ENCODE data around the gene TMPRSS6. TPM values are rescaled to one million over a fixed set of nuclear protein-coding genes. Genes with fewer than 3 reads are reported as not detected.

TMPRSS6 gene
- total and polyA plus RNA-seq, 2 of the 8 experiments (the other 6 are each of a cell fraction or from before 2014, with no cell fraction given), result 0.02 TPM; not detected in 1

- ChIA-PET CTCF (ENCODE audit: partially characterized antibody) (interaction anchor here (0.9 to 1.8 kb wide), 6 partner anchors 14 to 39 kb away, joined by 3 to 5 read pairs (median 4); no protein-coding TSS in a partner anchor), POLR2A (ENCODE audit: partially characterized antibody) (interaction anchor here (0.8 to 1.3 kb wide), 4 partner anchors 9 to 44 kb away, joined by 3 to 5 read pairs (median 4); no protein-coding TSS in a partner anchor)
- Histone ChIP-seq H3K79me1 (ENCODE audit: low read depth, low read length) (no peaks in the 10 kb centered on the region; the same call in 1 of the 2 replicates), H3K18ac (ENCODE audit: extremely low read depth, low read length) (no peak overlapping the region), H3K4me1 (replicated peaks in 1 of 4; ENCODE audit: control insufficient read depth in 3 of 4, insufficient read depth in 4 of 4, low read length in 3 of 4) (peaks cover 0 to 18% (median 7%) of the 10 kb centered on the region in 4 experiments; a peak in 6 of 7 replicates), H3K23ac (ENCODE audit: insufficient read length) (no peak overlapping the region), H4K20me1 (replicated peaks in 1 of 2; ENCODE audit: control insufficient read depth in 1 of 2, insufficient read depth in 2 of 2, low read length in 2 of 2) (peaks cover 6 to 27% of the 10 kb centered on the region in 2 experiments), H3K4me3 (ENCODE audit: extremely low read depth in 1 of 4, insufficient read depth in 2 of 4, low read depth in 3 of 4, low read length in 4 of 4) (no peak overlapping the region), H3K79me2 (ENCODE audit: control insufficient read depth in 1 of 2, insufficient read depth in 2 of 2, low read length in 2 of 2) (peaks cover 0 to 14% of the 10 kb centered on the region in 2 experiments; a peak in 2 of 4 replicates), H3K27ac (ENCODE audit: low read depth, low read length) (no peak overlapping the region), H3K9ac (replicated peaks in 1 of 4; ENCODE audit: extremely low read depth in 1 of 4, low read depth in 3 of 4, low read length in 3 of 4) (no peak overlapping the region), H2BK5ac (ENCODE audit: low read depth, low read length) (no peak overlapping the region), H3K36me3 (ENCODE audit: control insufficient read depth in 2 of 4, insufficient read depth in 4 of 4, low read length in 3 of 4) (peaks cover 0 to 13% (median 1%) of the 10 kb centered on the region in 4 experiments; a peak in 2 of 8 replicates), H2AK5ac (ENCODE audit: low read depth, low read length) (no peak overlapping the region), H3K9me3 (ENCODE audit: insufficient read depth in 2 of 2, low read depth in 1 of 2, low read length in 1 of 2) (no peaks in the 10 kb centered on the region), H2BK20ac (ENCODE audit: low read length) (no peak overlapping the region), H3K4ac (replicated peaks; ENCODE audit: insufficient read length, low read depth, low read length) (no peak overlapping the region), H3K23me2 (ENCODE audit: low read depth, low read length) (peaks cover 11% of the 10 kb centered on the region), H4K8ac (ENCODE audit: extremely low read depth, insufficient read depth, low read length) (no peak overlapping the region), H3K4me2 (ENCODE audit: insufficient read depth in 1 of 2, low read depth in 2 of 2, low read length in 2 of 2) (no peak overlapping the region), H3K14ac (ENCODE audit: insufficient read length) (no peak overlapping the region), H4K5ac (ENCODE audit: insufficient read length, low read depth, low read length) (no peak overlapping the region), H4K91ac (replicated peaks; ENCODE audit: insufficient read length, low read length) (no peak overlapping the region), H2BK12ac (ENCODE audit: low read depth, low read length) (no peak overlapping the region), H3K56ac (replicated peaks; ENCODE audit: insufficient read length, low read depth, low read length) (no peak overlapping the region), H2BK120ac (replicated peaks; ENCODE audit: low read depth, low read length) (no peak overlapping the region), H2BK15ac (ENCODE audit: low read length) (no peak overlapping the region), H3K27me3 (replicated peaks in 1 of 4; ENCODE audit: control insufficient read depth in 3 of 4, extremely low read depth in 1 of 4, insufficient read depth in 3 of 4, low read length in 3 of 4) (no peaks in the 10 kb centered on the region), H2AFZ (ENCODE audit: low read length) (no peak overlapping the region)
- 87% methylated on average over 4 of the region's 4 CpGs; no CpG with 5 or more reads in 1 of the 2 experiments for WGBS, 2 experiments (ENCODE audit: extremely low coverage in 1 of 2, insufficient coverage in 1 of 2, insufficient read length in 1 of 2, insufficient replicate concordance in 2 of 2, low coverage in 1 of 2, low lambda C conversion rate in 2 of 2, missing lambda C conversion rate in 1 of 2)
- FAIRE-seq (no peak), DNase-seq (ENCODE audit: low read depth in 1 of 2, low spot score in 2 of 2) (no peak)
- no peak for TF ChIP-seq CTBP2 (IDR thresholded peaks at IDR 0.05; ENCODE audit: borderline replicate concordance, insufficient read depth, insufficient read length, low read length)
These were observed 94.0 kb downstream of the TMPRSS6 start for GRCh38 chr22:37015587-37015878.
